GM12878 (cell line): Measurements from ENCODE around the gene ANP32E. TPM values are rescaled to one million over a fixed set of nuclear protein-coding genes. Genes with fewer than 3 reads are reported as not detected.

Experiments used
- ATAC-seq: fragments of 200-7000 bp; cut with Tn5 transposase; 3 replicates; pipeline ENCODE4 v1.9.1; 2020; ENCODE audit warnings: mild to moderate bottlenecking, moderate library complexity
- Bru-seq: library from RNA; stranded (reverse); fragments of 400-500 nt; gene quantifications from one replicate; lab custom pipeline; 2021; lab: Mats Ljungman, UMichigan
- BruChase-seq, 2 experiments: library from RNA; stranded (reverse); fragments of 400-500 nt; gene quantifications; one replicate each; lab custom pipeline; 2021; lab: Mats Ljungman, UMichigan
- BruUV-seq: library from RNA; stranded (reverse); fragments of 400-500 nt; replicated peaks from 2 replicates; lab custom pipeline; 2021; lab: Mats Ljungman, UMichigan
- CTCF ChIA-PET: fragments of 300-600 bp; sonication (Branson Sonifier 250); formaldehyde crosslinking; extraction: SDS; loops from one replicate; lab custom pipeline; 2021; ENCODE audit warnings: inconsistent platforms; lab: Yijun Ruan, JAX
- POLR2A ChIA-PET: fragments of 350-600 bp; formaldehyde crosslinking; extraction: SDS; loops from one replicate; lab custom pipeline; 2021; ENCODE audit warnings: inconsistent platforms; lab: Charles Lee
- RAD21 ChIA-PET: fragments of 300-600 bp; sonication (Branson Sonifier 250); formaldehyde crosslinking; loops from one replicate; lab custom pipeline; 2023; ENCODE audit warnings: antibody characterized with exemption; ENCODE audit not compliant: unreplicated experiment; lab: Charles Lee
- SMC1A ChIA-PET: fragments of 300-600 bp; sonication (Branson Sonifier 250); formaldehyde crosslinking; loops from one replicate; lab custom pipeline; 2023; ENCODE audit not compliant: unreplicated experiment, uncharacterized antibody; lab: Charles Lee
- DNase-seq: peaks from one replicate; pipeline ENCODE4 v3.0.0-alpha.2; 2011; ENCODE audit warnings: low read depth, low spot score
- FAIRE-seq: peaks from 3 replicates; lab custom pipeline; 2011; peaks lifted over from hg19 to GRCh38; lab: Jason Lieb, UNC
- H2AFZ ChIP-seq: 2 replicates; pipeline ENCODE4 v1.6.0; 2011; ENCODE audit warnings: low read depth, low read length, control low read depth; ENCODE audit not compliant: control insufficient read depth
- H3K27ac ChIP-seq: 2 replicates; pipeline ENCODE4 v1.5.1; 2011; ENCODE audit warnings: control low read depth; ENCODE audit not compliant: control insufficient read depth, insufficient read depth
- H3K27me3 ChIP-seq, 2 experiments: replicated peaks in 1 of 2; 2 replicates each; pipeline versions ENCODE4 v1.6.0 to v1.6.1; 2011; ENCODE audit warnings: low read length in 1 of 2; ENCODE audit not compliant: control insufficient read depth in 2 of 2, insufficient read depth in 2 of 2
- H3K36me3 ChIP-seq, 2 experiments: 2 replicates each; pipeline ENCODE4 v1.5.1; 2011; ENCODE audit warnings: low read length in 1 of 2; ENCODE audit not compliant: control insufficient read depth in 2 of 2, insufficient read depth in 2 of 2
- H3K4me1 ChIP-seq: 2 replicates; pipeline ENCODE4 v1.6.1; 2011; ENCODE audit warnings: mild to moderate bottlenecking, low read length, moderate library complexity, mixed read lengths; ENCODE audit not compliant: control insufficient read depth, insufficient read depth
- H3K4me2 ChIP-seq: 2 replicates; pipeline ENCODE4 v1.6.0; 2011; ENCODE audit warnings: control low read depth; ENCODE audit not compliant: control insufficient read depth, insufficient read depth
- H3K4me3 ChIP-seq: fragments of 200-600 bp; sonication (generic); 2 replicates; pipeline ENCODE4 v1.5.1; 2016
- H3K79me2 ChIP-seq: 2 replicates; pipeline ENCODE4 v1.6.0; 2011; ENCODE audit warnings: low read length; ENCODE audit not compliant: control insufficient read depth, insufficient read depth
- H3K9ac ChIP-seq: 2 replicates; pipeline ENCODE4 v1.8.0; 2011; ENCODE audit warnings: low read length, control low read depth, mixed read lengths; ENCODE audit not compliant: control insufficient read depth, insufficient read depth
- H3K9me3 ChIP-seq: replicated peaks from 3 replicates; pipeline ENCODE4 v1.5.1; 2011; ENCODE audit warnings: mild to moderate bottlenecking, low read length; ENCODE audit not compliant: control insufficient read depth, insufficient read depth
- H4K20me1 ChIP-seq: 2 replicates; pipeline ENCODE4 v1.6.0; 2011; ENCODE audit not compliant: control insufficient read depth, insufficient read depth
- FOS ChIP-seq: IDR thresholded peaks from 3 replicates; pipeline ENCODE4 v1.6.1; 2011; ENCODE audit warnings: borderline replicate concordance; ENCODE audit not compliant: insufficient read length; ENCODE audit errors: extremely low read depth
- NRF1 ChIP-seq: conservative IDR thresholded peaks from 2 replicates; pipeline ENCODE4 v1.6.1; 2011; ENCODE audit warnings: mild to moderate bottlenecking, low read depth, low read length, improper control_type of control experiment
- POU2F2 ChIP-seq: IDR thresholded peaks from 3 replicates; pipeline ENCODE4 v1.6.1; 2011; ENCODE audit warnings: low read depth, mild to moderate bottlenecking, low read length, borderline replicate concordance
- RFX5 ChIP-seq: IDR thresholded peaks from 2 replicates; pipeline ENCODE4 v1.6.1; 2011; ENCODE audit warnings: low read depth, low read length, improper control_type of control experiment
- TCF3 ChIP-seq: IDR thresholded peaks from 2 replicates; pipeline ENCODE4 v1.6.1; 2012; ENCODE audit warnings: low read depth, mild to moderate bottlenecking, low read length, borderline replicate concordance; ENCODE audit not compliant: insufficient read depth
- WGBS: methylation state at CpG from one replicate; pipeline ENCODE4 v1.1.6; 2016; ENCODE audit warnings: low lambda C conversion rate; ENCODE audit not compliant: insufficient replicate concordance, insufficient coverage; ENCODE audit errors: missing lambda C conversion rate; 5-methylcytosine and 5-hydroxymethylcytosine counted together
- in situ Hi-C: fragments of 300-500 bp; cut with MboI; formaldehyde crosslinking; loops from 9 replicates; pipeline ENCODE4 v1.14.3; 2018; ENCODE audit warnings: mixed read lengths
- intact Hi-C: fragments of 100-400 bp; cut with micrococcal nuclease; formaldehyde crosslinking; loops from one replicate; pipeline ENCODE4 v1.14.2; 2022; ENCODE audit not compliant: unreplicated experiment
- long read RNA-seq, 2 experiments: library from polyadenylated mRNA; unstranded; transcript quantifications; one replicate each; pipeline ENCODE4 v2.0.0, GENCODE V29; 2019 to 2020
- polyA minus RNA-seq, 3 experiments: library from RNA; depleted of rRNA, polyadenylated mRNA; stranded (reverse); fragments of >200 nt; gene quantifications; 2 replicates each; pipeline ENCODE4 v1.2.3, GENCODE V29; 2011
- polyA plus RNA-seq, 11 experiments: library from polyadenylated mRNA; depleted of rRNA in 4 of 11; unstranded in 6 of 11; stranded (reverse) in 5 of 11; fragments of >200 nt; fragmentation: Nextera tagmentation in 4 of 11; fragmentation: Illumina TruSeq in 1 of 11; extraction: Ambion mirVana in 4 of 11; extraction: Trizol in 1 of 11; gene quantifications; 1 replicate in 1 of 11; 2 replicates in 10 of 11; pipeline versions ENCODE4 v1.2.1 to v1.2.3, GENCODE V29; 2011 to 2016; ENCODE audit warnings: inconsistent platforms in 2 of 11, missing spikeins in 2 of 11, low read depth in 1 of 11
- total RNA-seq, 4 experiments: library from RNA; depleted of rRNA in 3 of 4; stranded (reverse); fragments of >200 nt in 3 of 4; fragmentation: Illumina TruSeq in 1 of 4; extraction: Trizol in 1 of 4; gene quantifications; 2 replicates each; pipeline versions ENCODE4 v1.2.1 to v1.2.3, GENCODE V29; 2013 to 2021
- TF ChIP-seq, protein P1 (sequence below): fragments of 450-650 bp; IDR thresholded peaks from 2 replicates; pipeline ENCODE4 v1.6.1; 2016; ENCODE audit warnings: mild to moderate bottlenecking
- TF ChIP-seq, protein P2 (sequence below): IDR thresholded peaks from 2 replicates; pipeline ENCODE4 v1.6.1; 2012; ENCODE audit warnings: low read length, inconsistent platforms
- TF ChIP-seq, protein P3 (sequence below): fragments of 450-650 bp; IDR thresholded peaks from 2 replicates; pipeline ENCODE4 v1.6.1; 2014; ENCODE audit warnings: mild to moderate bottlenecking
- TF ChIP-seq, protein P4 (sequence below): fragments of 450-650 bp; IDR thresholded peaks from 2 replicates; pipeline ENCODE4 v1.6.1; 2016; ENCODE audit warnings: mild to moderate bottlenecking
- TF ChIP-seq, protein P5 (sequence below): IDR thresholded peaks from 2 replicates; pipeline ENCODE4 v1.6.1; 2011; ENCODE audit warnings: low read depth, low read length, improper control_type of control experiment, borderline replicate concordance

The ANP32E gene
- 14.2 and 14.8 TPM in 2 replicates for total RNA-seq (2013; cell fraction: nucleolus; rRNA removed)
- total RNA-seq (2014; rRNA removed) = 59.2 and 73.2 TPM in 2 replicates
- 106 and 111 TPM in 2 replicates for total RNA-seq (2014; rRNA removed; fragmentation: Illumina TruSeq; extraction: Trizol)
- 92.8 and 98.6 TPM in 2 replicates for total RNA-seq (2021)
- 36.7 TPM for polyA plus RNA-seq (2011; ENCODE audit: low read depth)
- polyA plus RNA-seq (2011; rRNA removed) = 67.6 and 129 TPM in 2 replicates
- 13.3 and 15.5 TPM in 2 replicates for polyA plus RNA-seq (2011; cell fraction: cytosol; rRNA removed)
- polyA plus RNA-seq (2011; cell fraction: nucleus; rRNA removed) = 7.3 and 13.6 TPM in 2 replicates
- polyA plus RNA-seq (2012) = 74.4 and 94.2 TPM in 2 replicates
- polyA plus RNA-seq (2014; fragmentation: Illumina TruSeq; extraction: Trizol) = 137 and 179 TPM in 2 replicates
- 100 to 1,000 TPM; 142 to 250 TPM for polyA plus RNA-seq (2014; fragmentation: Nextera tagmentation; extraction: Ambion mirVana)
- polyA plus RNA-seq (2014; rRNA removed) = 66.3 and 73.2 TPM in 2 replicates
- polyA plus RNA-seq (2016; fragmentation: Nextera tagmentation; extraction: Ambion mirVana) = 100 to 1,000 TPM; 240 to 243 TPM
- polyA minus RNA-seq (2011; rRNA and poly(A)+ RNA removed) = 26.5 and 33.6 TPM in 2 replicates
- 25.5 and 28.5 TPM in 2 replicates for polyA minus RNA-seq (2011; cell fraction: cytosol; rRNA and poly(A)+ RNA removed)
- polyA minus RNA-seq (2011; cell fraction: nucleus; rRNA and poly(A)+ RNA removed) = 7.5 and 14.4 TPM in 2 replicates
- Bru-seq, nascent RNA = percentile 92 among the genes with signal in this experiment
- BruChase-seq, experiment 1, labeled RNA remaining after a 6-hour chase = percentile 99 among the genes with signal in this experiment
- percentile 97 among the genes with signal in this experiment for BruChase-seq, experiment 2, labeled RNA remaining after a 2-hour chase
- long read RNA-seq, experiment 1, transcript ANP32E-208 (7 exons, 3,451 nt) = major isoform, 38 of 247 reads
- long read RNA-seq, experiment 1, partial matches to known transcripts = 17 of 247 reads
- long read RNA-seq, experiment 1, other reads (novel, unspliced or antisense) = 191 of 247 reads
- long read RNA-seq, experiment 2, transcript ANP32E-208 (7 exons, 3,451 nt) = major isoform, 104 of 267 reads
- long read RNA-seq, experiment 2, partial matches to known transcripts = 99 of 267 reads
- long read RNA-seq, experiment 2, other reads (novel, unspliced or antisense) = 61 of 267 reads

DNA sequence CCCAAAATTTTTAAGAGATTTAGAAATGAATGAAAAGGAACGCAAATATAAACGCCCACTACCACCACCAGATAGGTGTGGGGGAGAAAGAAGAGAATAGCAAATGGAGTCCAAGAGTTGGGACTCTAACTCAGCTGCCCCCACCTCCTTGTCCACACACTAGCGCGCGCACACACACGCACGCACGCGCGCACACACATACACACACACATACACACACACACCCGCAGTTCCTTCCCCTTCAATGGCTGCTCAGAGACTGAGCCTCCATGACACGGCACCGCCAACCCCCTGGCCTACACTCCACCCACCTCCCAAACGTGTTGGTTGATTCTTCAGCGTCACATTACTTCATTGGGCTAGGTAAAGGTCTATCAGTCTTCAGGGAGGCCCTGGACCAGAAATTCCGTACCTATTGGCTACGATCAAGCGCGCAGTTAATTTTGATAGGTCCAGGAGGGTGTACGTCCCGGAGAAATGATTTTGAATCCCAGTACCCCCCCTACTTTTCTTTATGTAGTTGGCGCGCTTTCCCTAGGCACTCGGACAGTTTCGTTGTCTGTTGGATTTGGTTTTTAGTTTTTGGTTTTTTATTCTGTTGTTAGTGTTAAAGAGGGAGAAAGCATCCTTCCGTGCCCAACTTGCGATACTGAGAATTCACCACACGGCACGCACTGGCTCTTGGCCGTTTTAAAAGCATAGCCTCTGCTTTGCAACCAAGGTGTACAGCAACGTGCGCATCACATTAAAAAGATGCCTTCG, at the start of gene ANP32E:
ANP32E (minus strand) TSS at position 261 of the 762 bp plus-strand sequence. CDS start 326 bp downstream, outside the sequence.
- in situ Hi-C loops (no loop called here), intact Hi-C loops (loop anchor here (5.0 to 10.0 kb wide), 2 partner anchors 36 to 129 kb away; partner anchors contain the start of genes C1orf54 and RPRD2)
- Histone ChIP-seq H3K4me1 (no peaks in the 10 kb centered on the region), H3K9me3 (no peaks in the 10 kb centered on the region), H4K20me1 (no peaks in the 10 kb centered on the region), H3K27ac (peak within 1 kb of the TSS; percentile 99), H3K9ac (peak within 1 kb of the TSS; percentile 100), H3K4me3 (peak within 1 kb of the TSS; percentile 87), H3K36me3 (peaks cover 0 to 4% of the 10 kb centered on the region in 2 experiments; a peak in 1 of 4 replicates), H2AFZ (peak within 1 kb of the TSS; percentile 65), H3K79me2 (peaks cover 47% of the 10 kb centered on the region), H3K4me2 (peak within 1 kb of the TSS; percentile 65), H3K27me3 (no peaks in the 10 kb centered on the region)
- ChIA-PET CTCF (interaction anchor here (0.5 to 1.8 kb wide), 3 partner anchors 20 to 49 kb away, joined by 4 to 5 read pairs (median 4); no protein-coding TSS in a partner anchor), POLR2A (interaction anchor here (0.5 to 1.0 kb wide), 3 partner anchors 20 to 83 kb away, joined by 3 to 4 read pairs (median 4); no protein-coding TSS in a partner anchor), RAD21 (no interaction called here), SMC1A (no interaction called here)
- peak; percentile 87 for ATAC-seq
- no TSS peak for BruUV-seq
- under 1% methylated on average over 33 of the region's 33 CpGs for WGBS
- DNase-seq = peak; percentile 99
- FAIRE-seq = peak; percentile 74
- TF ChIP-seq TCF3 (no peak), RFX5 (peak; percentile 63; the same call in 1 of the 2 replicates), FOS (peak; percentile 95), NRF1 (peak; percentile 27; the same call in 1 of the 2 replicates), POU2F2 (peak; percentile 95)
- TF ChIP-seq, protein P1, sequence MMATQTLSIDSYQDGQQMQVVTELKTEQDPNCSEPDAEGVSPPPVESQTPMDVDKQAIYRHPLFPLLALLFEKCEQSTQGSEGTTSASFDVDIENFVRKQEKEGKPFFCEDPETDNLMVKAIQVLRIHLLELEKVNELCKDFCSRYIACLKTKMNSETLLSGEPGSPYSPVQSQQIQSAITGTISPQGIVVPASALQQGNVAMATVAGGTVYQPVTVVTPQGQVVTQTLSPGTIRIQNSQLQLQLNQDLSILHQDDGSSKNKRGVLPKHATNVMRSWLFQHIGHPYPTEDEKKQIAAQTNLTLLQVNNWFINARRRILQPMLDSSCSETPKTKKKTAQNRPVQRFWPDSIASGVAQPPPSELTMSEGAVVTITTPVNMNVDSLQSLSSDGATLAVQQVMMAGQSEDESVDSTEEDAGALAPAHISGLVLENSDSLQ = peak; percentile 99
- TF ChIP-seq, protein P2, sequence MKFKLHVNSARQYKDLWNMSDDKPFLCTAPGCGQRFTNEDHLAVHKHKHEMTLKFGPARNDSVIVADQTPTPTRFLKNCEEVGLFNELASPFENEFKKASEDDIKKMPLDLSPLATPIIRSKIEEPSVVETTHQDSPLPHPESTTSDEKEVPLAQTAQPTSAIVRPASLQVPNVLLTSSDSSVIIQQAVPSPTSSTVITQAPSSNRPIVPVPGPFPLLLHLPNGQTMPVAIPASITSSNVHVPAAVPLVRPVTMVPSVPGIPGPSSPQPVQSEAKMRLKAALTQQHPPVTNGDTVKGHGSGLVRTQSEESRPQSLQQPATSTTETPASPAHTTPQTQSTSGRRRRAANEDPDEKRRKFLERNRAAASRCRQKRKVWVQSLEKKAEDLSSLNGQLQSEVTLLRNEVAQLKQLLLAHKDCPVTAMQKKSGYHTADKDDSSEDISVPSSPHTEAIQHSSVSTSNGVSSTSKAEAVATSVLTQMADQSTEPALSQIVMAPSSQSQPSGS = no peak
- TF ChIP-seq, protein P3, sequence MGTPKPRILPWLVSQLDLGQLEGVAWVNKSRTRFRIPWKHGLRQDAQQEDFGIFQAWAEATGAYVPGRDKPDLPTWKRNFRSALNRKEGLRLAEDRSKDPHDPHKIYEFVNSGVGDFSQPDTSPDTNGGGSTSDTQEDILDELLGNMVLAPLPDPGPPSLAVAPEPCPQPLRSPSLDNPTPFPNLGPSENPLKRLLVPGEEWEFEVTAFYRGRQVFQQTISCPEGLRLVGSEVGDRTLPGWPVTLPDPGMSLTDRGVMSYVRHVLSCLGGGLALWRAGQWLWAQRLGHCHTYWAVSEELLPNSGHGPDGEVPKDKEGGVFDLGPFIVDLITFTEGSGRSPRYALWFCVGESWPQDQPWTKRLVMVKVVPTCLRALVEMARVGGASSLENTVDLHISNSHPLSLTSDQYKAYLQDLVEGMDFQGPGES = peak; percentile 96
- TF ChIP-seq, protein P4, sequence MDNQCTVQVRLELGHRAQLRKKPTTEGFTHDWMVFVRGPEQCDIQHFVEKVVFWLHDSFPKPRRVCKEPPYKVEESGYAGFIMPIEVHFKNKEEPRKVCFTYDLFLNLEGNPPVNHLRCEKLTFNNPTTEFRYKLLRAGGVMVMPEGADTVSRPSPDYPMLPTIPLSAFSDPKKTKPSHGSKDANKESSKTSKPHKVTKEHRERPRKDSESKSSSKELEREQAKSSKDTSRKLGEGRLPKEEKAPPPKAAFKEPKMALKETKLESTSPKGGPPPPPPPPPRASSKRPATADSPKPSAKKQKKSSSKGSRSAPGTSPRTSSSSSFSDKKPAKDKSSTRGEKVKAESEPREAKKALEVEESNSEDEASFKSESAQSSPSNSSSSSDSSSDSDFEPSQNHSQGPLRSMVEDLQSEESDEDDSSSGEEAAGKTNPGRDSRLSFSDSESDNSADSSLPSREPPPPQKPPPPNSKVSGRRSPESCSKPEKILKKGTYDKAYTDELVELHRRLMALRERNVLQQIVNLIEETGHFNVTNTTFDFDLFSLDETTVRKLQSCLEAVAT = peak; percentile 99
- TF ChIP-seq, protein P5, sequence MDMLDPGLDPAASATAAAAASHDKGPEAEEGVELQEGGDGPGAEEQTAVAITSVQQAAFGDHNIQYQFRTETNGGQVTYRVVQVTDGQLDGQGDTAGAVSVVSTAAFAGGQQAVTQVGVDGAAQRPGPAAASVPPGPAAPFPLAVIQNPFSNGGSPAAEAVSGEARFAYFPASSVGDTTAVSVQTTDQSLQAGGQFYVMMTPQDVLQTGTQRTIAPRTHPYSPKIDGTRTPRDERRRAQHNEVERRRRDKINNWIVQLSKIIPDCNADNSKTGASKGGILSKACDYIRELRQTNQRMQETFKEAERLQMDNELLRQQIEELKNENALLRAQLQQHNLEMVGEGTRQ = no peak; the same call in 1 of the 2 replicates
